NCI-H510A (cell line): ENCODE results near the gene C19orf44.

Experiments used
- DNase-seq: peaks from one replicate; lab custom pipeline; 2025; lab: John Stamatoyannopoulos, UW

Gene C19orf44

GRCh38 chr19:16518061-16518460, 21.9 kb downstream of the C19orf44 start:
- DNase-seq = no peak

- DNase-seq = no peak
Measured at GRCh38 chr19:16518483-16519229, 22.5 kb downstream of the C19orf44 start.

GRCh38 chr19:16519230-16519687, 23.1 kb downstream of the C19orf44 start:
- no peak for DNase-seq

- DNase-seq = no peak
Measured at GRCh38 chr19:16520074-16520973, 24.1 kb downstream of the C19orf44 start.

- DNase-seq = no peak
Measured at GRCh38 chr19:16520986-16521624, 24.9 kb downstream of the C19orf44 start.

GRCh38 chr19:16521715-16522289, 25.6 kb downstream of the C19orf44 start:
- no peak for DNase-seq

GRCh38 chr19:16522559-16523377, 26.6 kb downstream of the C19orf44 start:
- no peak for DNase-seq

GRCh38 chr19:16524991-16525734, 29.0 kb downstream of the C19orf44 start:
- DNase-seq = no peak

- DNase-seq = no peak
Measured at GRCh38 chr19:16525751-16526481, 29.7 kb downstream of the C19orf44 start.

GRCh38 chr19:16527334-16527935, 31.2 kb downstream of the C19orf44 start:
- DNase-seq = no peak

- DNase-seq = no peak
Measured at GRCh38 chr19:16527971-16528521, 31.9 kb downstream of the C19orf44 start.

- no peak for DNase-seq
Measured at GRCh38 chr19:16529466-16530144, 33.4 kb downstream of the C19orf44 start.

- DNase-seq = no peak
Measured at GRCh38 chr19:16530540-16531379, 34.6 kb downstream of the C19orf44 start.

- DNase-seq = no peak
Measured at GRCh38 chr19:16531380-16531669, 35.1 kb downstream of the C19orf44 start.

- no peak for DNase-seq
Measured at GRCh38 chr19:16532440-16533234, 36.4 kb downstream of the C19orf44 start.

- DNase-seq = no peak
Measured at GRCh38 chr19:16535381-16535780, 39.2 kb downstream of the C19orf44 start.

- no peak for DNase-seq
Measured at GRCh38 chr19:16536130-16536529, 39.9 kb downstream of the C19orf44 start.
